ENCODE results near the gene TBPL2.

- TF ChIP-seq POLR2AphosphoS5 (IDR thresholded peaks at IDR 0.05) (no peak), POLR2A (IDR thresholded peaks at IDR 0.05) (no peak)
These were observed 54.2 kb downstream of the TBPL2 start for GRCh38 chr14:55386037-55386808.

Data from spleen (tissue), 3 donors.